VCaP (cell line): ENCODE data around the gene USP15.

Experiments used
- H3K27ac ChIP-seq: fragments of 450-650 bp; 2 replicates; pipeline ENCODE4 v1.5.1; 2017
- TF ChIP-seq, protein P1 (sequence below): fragments of 450-650 bp; conservative IDR thresholded peaks from 2 replicates; pipeline ENCODE4 v1.5.1; 2017; ENCODE audit warnings: mild to moderate bottlenecking, moderate library complexity

The USP15 gene

DNA sequence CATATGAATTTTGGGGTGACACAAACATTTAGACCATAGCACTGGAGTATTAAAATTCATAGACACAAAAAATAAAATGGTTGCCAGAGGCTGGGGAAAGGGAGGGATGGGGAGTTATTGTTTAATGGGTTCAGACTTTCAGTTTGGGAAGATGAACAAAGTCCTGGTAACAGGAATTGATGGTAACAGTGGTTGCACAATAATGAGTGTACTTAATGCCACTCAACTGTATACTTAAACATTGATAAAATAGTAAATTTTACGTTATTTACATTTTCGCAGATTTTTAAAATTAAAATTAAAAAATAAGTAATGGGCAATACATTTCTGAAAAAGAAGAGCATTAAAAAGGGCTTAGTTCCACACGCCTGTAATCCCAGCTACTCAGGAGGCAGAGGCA lies 35.6 kb upstream of the USP15 start:
- H3K27ac ChIP-seq = no peak overlapping the region
- TF ChIP-seq, protein P1, sequence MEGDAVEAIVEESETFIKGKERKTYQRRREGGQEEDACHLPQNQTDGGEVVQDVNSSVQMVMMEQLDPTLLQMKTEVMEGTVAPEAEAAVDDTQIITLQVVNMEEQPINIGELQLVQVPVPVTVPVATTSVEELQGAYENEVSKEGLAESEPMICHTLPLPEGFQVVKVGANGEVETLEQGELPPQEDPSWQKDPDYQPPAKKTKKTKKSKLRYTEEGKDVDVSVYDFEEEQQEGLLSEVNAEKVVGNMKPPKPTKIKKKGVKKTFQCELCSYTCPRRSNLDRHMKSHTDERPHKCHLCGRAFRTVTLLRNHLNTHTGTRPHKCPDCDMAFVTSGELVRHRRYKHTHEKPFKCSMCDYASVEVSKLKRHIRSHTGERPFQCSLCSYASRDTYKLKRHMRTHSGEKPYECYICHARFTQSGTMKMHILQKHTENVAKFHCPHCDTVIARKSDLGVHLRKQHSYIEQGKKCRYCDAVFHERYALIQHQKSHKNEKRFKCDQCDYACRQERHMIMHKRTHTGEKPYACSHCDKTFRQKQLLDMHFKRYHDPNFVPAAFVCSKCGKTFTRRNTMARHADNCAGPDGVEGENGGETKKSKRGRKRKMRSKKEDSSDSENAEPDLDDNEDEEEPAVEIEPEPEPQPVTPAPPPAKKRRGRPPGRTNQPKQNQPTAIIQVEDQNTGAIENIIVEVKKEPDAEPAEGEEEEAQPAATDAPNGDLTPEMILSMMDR = no peak

DNA sequence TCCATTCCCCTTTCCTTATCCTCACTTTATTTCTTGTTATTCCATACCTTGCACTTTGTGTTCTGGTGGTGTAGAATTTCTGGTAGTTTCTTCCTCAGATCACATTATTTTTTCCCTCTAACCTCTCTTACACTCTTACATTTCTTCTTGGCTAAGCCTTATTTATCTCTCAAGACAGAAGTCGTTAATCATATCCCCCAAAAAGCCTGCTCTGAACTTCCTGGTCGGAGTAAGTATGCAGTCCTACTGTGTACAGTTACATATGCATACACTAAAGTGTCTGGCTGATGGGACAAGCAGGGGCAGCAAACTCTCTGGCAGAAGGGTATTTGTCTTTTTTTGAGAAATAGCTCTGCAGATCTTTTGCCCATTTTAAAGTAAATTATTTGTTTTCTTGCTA lies 33.1 kb upstream of the USP15 start:
- H3K27ac ChIP-seq = no peak overlapping the region
- TF ChIP-seq, protein P1 = no peak

DNA sequence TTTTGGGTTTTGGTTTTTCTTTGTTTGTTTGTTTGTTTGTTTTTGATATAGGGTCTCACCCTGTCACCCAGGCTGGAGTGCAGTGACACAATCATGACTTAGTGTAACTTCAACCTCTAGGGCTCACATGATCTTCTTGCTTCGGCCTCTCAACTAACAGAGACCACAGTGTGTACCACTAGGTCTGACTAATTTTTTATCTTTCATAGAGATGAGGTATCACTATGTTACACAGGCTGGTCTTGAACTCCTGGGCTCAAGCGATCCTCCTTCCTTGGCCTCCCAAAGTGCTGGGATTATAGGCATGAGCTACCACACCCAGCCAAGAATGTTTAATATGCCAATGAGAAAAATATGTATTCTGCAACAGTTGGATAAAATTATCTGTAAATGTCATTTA lies 29.6 kb upstream of the USP15 start:
- no peak overlapping the region for H3K27ac ChIP-seq
- TF ChIP-seq, protein P1 = no peak

DNA sequence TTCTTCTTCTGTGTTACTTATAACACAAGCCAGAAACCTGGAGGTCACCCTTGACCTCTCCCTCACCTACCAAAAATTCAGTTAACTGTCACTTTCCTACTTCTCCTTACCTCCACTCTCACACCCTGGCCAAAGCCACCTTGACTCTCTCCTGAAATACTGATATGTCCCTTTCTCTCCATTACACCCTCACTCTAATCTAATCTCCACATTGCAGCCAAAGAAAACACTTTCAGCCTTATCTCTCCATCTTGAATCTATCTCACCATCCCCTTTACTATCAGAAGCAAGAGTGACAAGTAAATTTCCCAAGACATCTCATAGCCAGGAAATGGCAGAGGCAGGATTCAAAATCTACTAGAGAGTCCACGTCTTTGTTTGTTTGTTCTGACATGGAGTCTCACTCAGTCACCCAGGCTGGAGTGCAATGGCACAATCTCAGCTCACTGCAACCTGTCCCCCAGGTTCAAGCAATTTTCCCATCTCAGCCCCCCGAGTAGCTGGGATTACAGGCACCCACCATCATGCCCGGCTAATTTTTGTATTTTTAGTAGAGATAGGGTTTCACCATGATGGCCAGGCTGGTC lies 28.0 kb upstream of the USP15 start:
- H3K27ac ChIP-seq = no peak overlapping the region

DNA sequence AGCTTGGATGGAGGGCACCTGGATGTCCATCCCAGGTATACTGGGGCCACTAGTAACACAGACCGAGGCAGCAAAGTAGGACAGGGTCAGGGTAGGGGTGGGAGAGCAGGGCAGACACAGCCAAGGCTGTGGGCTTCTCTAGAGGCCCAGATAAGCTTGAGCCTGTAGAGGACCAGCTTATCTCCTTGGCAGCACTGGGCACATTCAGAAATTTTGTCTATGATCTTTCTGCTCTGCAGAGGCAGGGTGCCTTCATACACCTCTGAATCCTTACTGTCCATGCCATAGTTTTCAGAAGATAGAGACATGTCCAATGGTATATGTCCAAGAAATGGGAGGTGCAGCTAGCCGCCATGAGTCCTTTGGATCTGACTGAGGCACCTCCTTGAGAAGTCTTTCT lies 26.4 kb upstream of the USP15 start:
- no peak overlapping the region for H3K27ac ChIP-seq
- TF ChIP-seq, protein P1 = no peak

More for the DNA sequence above, 28.0 kb upstream of the USP15 start:
- TF ChIP-seq, protein P1 = no peak

DNA sequence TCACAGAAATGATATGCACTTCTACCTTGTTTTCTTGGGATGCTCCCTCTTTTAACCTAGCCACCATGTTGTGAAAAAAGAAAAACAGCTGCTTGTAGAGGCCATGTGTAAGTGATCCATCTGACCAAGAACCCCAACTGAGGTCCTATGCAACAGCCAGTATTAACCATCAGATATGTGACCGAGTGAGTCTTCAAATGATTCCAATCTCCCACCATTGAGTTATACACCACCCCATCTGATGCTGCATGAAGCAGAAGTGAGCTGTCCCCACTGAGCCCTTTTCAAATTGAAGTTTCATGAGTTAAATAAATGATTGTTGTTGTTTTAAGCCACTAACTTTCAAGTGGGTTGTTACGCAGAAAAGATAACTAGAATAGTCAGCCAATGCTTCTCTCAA lies 20.6 kb upstream of the USP15 start:
- no peak overlapping the region for H3K27ac ChIP-seq
- TF ChIP-seq, protein P1 = no peak

DNA sequence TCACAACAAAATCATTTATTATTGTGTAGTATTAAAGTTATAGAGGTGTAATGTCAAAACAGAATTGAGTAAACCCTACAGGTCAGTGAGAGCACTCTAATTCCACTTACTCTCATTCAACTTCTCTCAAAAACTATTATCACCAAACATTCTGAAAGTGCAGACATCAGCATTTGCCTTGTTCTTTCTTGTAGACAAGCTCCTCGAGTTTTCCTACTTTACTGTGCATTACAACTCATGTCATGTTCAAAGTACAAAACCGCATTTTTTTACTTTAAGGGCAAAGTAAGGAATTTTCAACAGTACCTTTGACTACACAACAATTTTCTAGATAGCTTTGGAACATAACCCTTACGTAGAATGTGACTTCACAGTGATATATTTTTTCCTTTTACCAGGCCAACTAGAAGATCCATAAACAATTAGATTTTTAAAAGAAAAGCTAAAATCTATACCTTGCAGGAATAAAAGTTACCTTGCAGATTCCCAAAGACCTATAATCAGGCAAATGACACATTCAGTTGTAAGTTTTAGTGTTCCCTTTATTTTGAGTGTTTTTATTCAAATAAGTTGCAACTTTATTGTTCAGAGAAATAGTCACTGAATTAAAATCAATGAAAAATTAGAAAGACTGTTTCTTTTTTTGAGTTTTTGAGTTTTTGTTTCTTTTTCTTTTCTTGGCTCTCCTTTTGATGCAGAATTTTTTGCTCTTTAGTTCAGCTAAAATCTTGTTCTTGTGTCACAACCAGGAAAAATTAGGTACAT lies 12.7 kb upstream of the USP15 start:
- no peak overlapping the region for H3K27ac ChIP-seq
- TF ChIP-seq, protein P1 = no peak
